Measurements from ENCODE around the gene TENM3. TPM values are rescaled to one million over a fixed set of nuclear protein-coding genes. Genes with fewer than 3 reads are reported as not detected.

The TENM3 gene
- total RNA-seq, 4 donors from 2014 or later = 19.7 to 47.2 (median 33.0) TPM

DNA sequence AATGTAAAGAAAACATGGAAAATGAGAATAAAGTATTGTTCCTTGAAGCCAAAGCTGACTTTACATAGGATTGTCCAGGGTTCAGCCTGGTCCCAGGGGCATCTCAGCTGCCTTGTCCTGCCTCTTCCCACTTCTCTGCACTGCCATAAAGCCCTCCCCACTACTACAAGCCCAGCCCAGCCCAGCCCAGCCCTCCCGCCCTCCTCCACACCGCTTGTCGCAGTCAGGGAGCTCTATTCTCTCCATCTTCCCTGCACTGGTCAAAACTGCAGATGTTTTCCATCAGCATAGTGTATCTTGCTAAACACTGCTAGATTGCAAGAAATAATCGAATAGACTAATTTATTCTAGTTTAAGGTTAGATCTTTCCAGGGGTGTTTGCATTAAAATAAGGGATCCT, 100.3 kb downstream of the TENM3 start:
- no peak for TF ChIP-seq CTCF (IDR thresholded peaks at IDR 0.05)
- DNase-seq (ENCODE audit: low spot score) (no peak), ATAC-seq (ENCODE audit: low FRiP score) (no peak)

GRCh38 chr4:182344968-182345367, 101.8 kb downstream of the TENM3 start:
- no peak for DNase-seq (ENCODE audit: low spot score)
- ATAC-seq (ENCODE audit: low FRiP score) = no peak
- no peak for TF ChIP-seq CTCF (IDR thresholded peaks at IDR 0.05)

DNA sequence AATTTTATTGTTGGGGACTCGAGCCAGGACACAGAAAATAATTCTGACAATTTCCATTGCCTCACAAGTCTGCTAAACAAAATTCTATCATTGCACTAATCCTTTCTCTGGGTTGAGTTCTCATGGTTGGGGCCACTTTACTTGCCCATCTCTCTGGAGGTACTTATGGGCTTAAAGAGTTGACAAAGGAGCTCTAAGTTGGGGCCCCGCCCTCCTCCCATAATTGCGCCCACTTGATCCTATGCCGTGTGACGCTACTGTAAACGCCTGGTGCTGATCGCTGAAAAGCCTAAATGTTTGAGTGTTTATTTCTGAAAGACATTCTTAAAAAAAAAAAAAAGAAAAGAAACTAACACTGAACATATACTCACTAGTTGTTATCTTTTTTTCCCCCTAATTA, 103.0 kb downstream of the TENM3 start:
- ATAC-seq (ENCODE audit: low FRiP score) (no peak), DNase-seq (ENCODE audit: low spot score) (no peak)
- TF ChIP-seq CTCF (IDR thresholded peaks at IDR 0.05) = no peak

GRCh38 chr4:182346675-182347375, 103.6 kb downstream of the TENM3 start:
- no peak for DNase-seq (ENCODE audit: low spot score)
- no peak for TF ChIP-seq CTCF (IDR thresholded peaks at IDR 0.05)
- ATAC-seq (ENCODE audit: low FRiP score) = no peak

GRCh38 chr4:182348779-182349326, 105.7 kb downstream of the TENM3 start:
- DNase-seq (ENCODE audit: low spot score) (no peak), ATAC-seq (ENCODE audit: low FRiP score) (no peak)
- TF ChIP-seq CTCF (IDR thresholded peaks at IDR 0.05) = no peak

DNA sequence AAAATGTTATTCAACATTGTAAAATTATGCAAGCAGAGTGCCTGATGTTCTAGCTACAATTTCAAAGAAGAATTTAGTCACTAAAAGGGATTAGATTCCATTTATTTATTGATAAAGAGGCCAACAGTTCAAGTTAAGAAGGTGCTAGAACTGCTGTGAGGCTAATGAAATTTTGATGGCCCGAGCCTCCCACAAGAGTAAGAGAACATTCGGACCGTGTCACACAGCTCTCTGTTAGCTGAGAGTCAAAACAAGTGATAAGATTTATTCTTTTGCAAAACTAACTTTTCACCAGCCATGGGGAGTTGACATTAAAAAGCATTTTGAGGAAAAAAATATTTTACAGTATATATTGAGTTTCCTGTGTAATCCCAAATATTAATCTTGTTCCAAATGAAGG, 106.8 kb downstream of the TENM3 start:
- no peak for ATAC-seq (ENCODE audit: low FRiP score)
- no peak for DNase-seq (ENCODE audit: low spot score)
- TF ChIP-seq CTCF (IDR thresholded peaks at IDR 0.05) = no peak

DNA sequence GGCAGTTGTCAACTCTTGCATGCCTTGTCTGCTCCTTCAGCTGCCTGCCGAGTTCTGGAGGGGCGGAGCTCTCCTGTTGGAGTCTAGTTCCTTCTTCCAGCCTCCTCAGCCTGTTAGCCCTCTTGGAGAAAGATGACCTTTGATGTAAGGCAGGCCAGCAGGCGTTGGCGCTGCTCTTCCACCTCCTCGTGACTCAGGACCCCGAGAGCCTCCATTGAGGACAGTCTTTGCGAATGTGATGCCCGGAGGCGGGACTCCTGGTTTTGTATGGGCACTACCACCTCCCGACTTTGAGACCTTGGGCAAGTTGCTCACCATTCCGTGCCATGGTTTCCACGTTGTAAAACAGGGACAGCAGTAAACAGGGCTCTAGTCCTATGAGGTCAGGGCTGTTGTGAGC, 108.3 kb downstream of the TENM3 start:
- no peak for ATAC-seq (ENCODE audit: low FRiP score)
- no peak for DNase-seq (ENCODE audit: low spot score)
- TF ChIP-seq CTCF (IDR thresholded peaks at IDR 0.05) = no peak

Measured in omental fat pad (tissue), 4 donors.